Globus pallidus (tissue), 1 donor: ENCODE results near the gene YIPF5.

Experiments
- DNase-seq: peaks from one replicate; pipeline ENCODE4 v3.0.0-alpha.2; 2015; ENCODE audit warnings: low spot score

YIPF5 gene

GRCh38 chr5:144122641-144123040 is 47.8 kb downstream of the YIPF5 start:
- no peak for DNase-seq

GRCh38 chr5:144122081-144122480 is 48.4 kb downstream of the YIPF5 start:
- DNase-seq: no peak

GRCh38 chr5:144121577-144121976 is 48.9 kb downstream of the YIPF5 start:
- DNase-seq: no peak

GRCh38 chr5:144120661-144121180 is 49.7 kb downstream of the YIPF5 start:
- no peak for DNase-seq

GRCh38 chr5:144117412-144117811 is 53.0 kb downstream of the YIPF5 start:
- DNase-seq: no peak

- DNase-seq: no peak
Measured at GRCh38 chr5:144114571-144114970, 55.9 kb downstream of the YIPF5 start.
